ENCODE results near the gene ARSA.

GRCh38 chr22:50582493-50583293, 45.3 kb downstream of the ARSA start, which contains the start of gene CHKB:
- TF ChIP-seq POLR2A (IDR thresholded peaks at IDR 0.05; ENCODE audit: low read depth, low read length), result peak; percentile 32; the same call in 1 of the 2 replicates
- TF ChIP-seq TAF1 (IDR thresholded peaks at IDR 0.05; ENCODE audit: low read depth, low read length), result peak; percentile 30
- 0 out of 2 replicates have a peak, but pooled peaks have one; percentile 37 for TF ChIP-seq POLR2AphosphoS5 (IDR thresholded peaks at IDR 0.05; ENCODE audit: low read depth, low read length)
- no peak for TF ChIP-seq PAX5 (IDR thresholded peaks at IDR 0.05; ENCODE audit: insufficient read depth, low read length, severe bottlenecking)
- TF ChIP-seq POU2F2 (IDR thresholded peaks at IDR 0.05; ENCODE audit: low read depth, low read length), result no peak

Data from GM12891 (cell line).